Fibroblast of skin of right quadriceps (primary cell): ENCODE measurements around the gene VSIG10.
A peak's percentile ranks its signal among the peaks of the same experiment; 100 is the strongest.

Experiments used
- DNase-seq: peaks from one replicate; pipeline ENCODE4 v3.0.0-alpha.2; 2013

Gene VSIG10

DNA sequence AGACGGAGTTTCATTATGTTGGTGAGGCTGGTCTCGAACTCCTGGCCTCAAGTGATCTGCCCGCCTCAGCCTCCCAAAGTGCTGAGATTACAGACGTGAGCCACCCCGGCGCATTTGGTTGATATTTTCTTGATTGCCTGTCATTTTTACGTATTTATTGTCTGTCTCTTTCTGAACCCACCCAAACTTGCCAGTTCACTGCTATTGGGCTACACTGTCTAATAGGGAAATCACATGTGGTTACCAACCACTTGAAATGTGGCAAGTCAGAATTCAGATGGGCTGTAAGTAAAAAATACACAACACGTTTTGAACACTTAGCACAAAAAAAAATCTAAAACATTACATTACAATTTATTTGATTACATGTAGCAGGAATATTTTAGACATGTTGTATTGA lies 44.9 kb downstream of the VSIG10 start:
- DNase-seq = no peak

DNA sequence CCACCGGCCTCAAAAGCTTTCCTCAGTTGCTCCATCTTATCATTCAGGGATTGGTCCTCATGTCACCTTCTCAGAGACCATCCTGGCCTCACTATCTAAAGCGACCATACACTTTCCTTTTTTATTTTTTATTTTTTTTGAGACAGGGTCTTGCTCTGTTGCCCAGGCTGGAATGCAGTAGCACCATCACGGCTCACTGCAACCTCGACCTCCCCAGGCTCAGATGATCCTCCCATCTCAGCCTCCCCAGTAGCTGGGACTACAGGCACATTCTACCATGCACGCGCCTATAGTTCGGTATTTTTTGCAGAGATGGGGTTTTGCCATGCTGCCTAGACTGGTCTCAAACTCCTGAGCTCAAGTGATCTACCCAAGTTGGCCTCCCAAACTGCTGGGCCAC lies 45.6 kb downstream of the VSIG10 start:
- DNase-seq = no peak

DNA sequence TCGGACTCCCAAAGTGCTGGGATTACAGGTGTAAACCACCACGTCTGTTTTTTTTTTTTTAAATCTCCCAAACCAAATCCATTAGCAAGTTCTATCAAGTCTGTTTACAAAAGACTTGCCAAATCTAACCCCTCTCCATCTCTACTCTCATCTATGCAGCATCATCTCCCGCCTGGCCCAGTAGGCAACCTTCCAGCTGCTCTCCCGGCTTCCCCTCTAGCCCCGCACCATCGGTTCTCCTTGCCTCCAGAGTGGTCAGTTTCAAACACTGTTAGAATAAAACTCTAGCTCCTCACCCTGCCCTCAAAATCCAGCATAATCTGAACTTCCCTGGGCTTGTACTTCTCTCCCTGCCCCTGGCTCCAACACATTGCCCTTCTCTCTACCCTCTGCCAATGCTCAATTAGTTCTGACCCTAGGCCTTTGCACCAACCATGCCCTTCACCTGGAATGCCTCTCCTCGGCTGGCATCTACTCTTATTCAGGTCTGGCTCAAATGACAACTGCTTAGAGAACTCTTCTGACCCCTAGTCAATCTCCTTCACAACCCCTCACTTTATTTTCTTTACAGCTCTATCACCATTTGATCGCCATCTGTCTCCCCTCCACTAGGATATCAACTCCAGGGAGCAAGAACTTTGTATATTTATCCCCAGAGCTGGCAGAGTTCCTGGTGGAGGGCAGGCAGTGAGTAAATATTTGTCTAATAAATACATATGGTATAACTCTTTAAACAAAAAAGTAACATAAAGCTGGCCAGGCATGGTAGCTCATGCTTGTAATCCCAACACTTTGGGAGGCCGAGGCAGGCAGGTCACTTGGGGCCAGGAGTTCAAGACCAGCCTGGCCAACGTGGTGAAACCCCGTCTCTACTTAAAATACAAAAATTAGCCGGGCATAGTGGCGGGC lies 47.7 kb downstream of the VSIG10 start:
- DNase-seq = no peak

DNA sequence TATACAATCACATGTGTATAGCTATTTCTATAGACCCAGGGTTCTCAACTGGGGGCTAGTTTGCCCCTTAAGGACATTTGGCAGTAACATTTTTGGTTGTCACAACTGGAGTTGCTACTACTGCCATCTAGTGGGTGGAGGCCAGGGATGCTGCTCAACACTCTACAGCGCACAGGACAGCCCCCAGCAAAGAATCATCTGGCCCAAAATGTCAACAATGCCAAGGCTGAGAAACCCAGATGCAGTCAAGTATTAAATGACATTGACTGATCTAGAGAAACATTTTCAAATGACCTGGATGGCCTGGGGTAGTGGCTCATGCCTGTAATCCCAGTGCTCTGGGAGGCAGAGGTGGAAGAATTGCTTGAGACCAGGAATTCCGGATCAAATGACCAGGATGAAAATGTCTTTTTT lies 48.7 kb downstream of the VSIG10 start:
- DNase-seq = peak; percentile 33

DNA sequence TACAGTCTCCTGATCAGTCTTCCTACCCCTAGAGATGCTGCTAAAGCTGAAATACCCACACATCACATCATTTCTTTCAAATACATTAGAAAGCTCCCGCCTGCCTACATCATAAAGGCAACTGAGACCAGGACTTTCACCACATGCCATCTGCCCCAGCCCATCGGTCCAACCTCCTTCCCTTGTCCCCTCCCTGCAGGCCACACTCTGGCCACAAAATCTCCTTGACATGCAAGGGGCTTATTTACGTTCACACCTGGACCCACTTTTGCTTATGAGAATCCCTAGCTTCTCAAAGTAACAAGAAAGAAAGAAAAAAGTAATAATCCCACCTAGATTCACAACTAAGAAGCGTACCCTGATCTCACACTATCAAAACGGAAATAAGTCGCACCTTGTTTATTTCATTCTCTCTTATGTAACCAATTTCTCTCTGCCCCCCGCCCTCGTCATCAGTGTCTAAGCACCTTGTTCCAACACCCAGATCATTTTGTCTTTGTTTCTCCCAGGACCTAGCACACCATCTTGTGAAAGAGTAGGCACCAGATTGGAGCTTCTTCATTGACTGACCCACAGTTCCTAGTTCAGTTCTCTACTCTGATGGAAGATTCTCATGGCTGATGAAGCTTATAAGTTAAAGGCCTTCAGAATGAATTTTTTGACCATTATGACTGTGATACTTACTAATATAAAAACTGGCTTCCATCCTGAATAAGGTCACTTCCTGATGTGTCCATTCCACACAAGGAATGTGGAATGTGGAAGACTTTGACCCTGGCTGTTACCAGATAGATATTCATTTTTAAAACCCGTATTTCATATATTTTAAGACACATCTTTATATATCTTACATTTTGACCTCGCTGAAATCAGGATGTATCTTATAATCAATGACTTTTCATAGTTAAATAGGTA lies 50.5 kb downstream of the VSIG10 start:
- no peak for DNase-seq

DNA sequence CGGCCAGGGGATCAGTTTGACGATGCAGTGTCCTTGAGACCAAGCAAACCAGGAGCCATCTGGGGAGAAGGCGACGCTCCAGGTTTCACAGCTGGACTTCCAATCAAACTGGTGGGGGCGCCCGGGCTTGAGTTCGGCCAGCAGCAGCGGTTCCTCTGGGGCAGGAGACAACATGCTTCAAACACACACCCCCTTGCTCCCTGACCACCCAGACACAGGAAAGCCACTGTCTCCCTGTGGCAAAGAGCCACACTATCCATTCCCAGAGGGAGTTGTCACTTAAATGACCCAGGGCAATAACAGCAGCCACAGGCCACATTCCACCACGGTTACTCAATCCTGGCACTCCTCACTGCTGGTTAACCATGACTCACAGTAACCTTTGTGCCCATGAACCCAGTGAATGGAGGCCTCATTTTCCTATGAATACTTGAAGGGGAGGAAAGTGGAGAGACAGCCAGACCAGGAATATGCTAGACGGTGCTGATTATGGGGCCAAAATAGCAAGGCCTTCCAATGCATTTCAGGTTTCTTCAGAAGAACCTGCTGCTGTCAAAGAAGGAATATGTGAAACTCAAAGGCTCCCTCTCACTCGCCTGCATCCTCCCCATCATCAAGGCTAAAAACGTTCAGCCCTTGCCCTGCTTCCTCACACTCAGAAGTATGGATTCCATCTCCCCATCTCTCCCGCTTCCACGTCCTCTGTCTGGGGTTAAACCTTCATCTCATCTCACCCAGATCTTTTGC lies 51.3 kb downstream of the VSIG10 start:
- peak; percentile 92 for DNase-seq

DNA sequence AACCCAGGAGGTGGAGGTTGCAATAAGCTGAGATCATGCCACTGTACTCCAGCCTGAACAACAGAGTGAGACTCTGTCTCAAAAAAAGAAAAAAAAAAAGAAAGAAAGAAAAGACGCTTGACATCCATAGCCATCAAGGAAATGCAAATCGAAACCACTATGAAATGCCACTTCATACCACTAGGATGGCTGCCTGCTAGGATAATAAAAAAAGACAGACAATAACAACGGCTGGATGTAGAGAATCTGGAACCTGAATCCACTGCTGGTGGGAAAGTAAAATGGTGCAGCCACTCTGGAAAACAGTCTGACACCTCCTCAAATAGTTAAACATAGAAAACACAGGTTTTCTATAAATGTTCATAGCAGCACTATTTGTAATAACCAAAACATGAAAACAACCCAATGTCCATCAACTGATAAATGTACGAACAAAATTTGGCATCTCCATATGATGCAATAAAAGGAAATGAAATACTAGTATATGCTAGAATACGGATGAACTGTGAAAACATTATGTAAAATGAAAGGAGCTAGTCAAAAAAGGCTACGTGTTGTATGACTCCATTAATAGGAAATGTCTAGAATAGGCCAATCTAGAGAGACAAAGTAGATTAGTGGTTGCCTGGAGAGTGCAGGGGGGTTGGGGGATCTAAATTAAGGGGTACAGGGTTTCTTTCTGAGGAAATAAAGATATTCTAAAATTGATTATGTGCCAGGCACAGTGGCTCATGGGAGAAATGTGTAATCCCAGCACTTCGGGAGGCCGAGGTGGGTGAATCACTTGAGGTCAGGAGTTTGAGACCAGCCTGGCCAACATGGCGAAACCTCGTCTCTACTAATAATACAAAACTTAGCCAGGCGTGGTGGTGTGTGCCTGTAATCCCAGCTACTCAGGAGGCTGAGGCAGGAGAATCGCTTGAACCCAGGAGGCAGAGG lies 52.6 kb downstream of the VSIG10 start:
- DNase-seq = no peak

DNA sequence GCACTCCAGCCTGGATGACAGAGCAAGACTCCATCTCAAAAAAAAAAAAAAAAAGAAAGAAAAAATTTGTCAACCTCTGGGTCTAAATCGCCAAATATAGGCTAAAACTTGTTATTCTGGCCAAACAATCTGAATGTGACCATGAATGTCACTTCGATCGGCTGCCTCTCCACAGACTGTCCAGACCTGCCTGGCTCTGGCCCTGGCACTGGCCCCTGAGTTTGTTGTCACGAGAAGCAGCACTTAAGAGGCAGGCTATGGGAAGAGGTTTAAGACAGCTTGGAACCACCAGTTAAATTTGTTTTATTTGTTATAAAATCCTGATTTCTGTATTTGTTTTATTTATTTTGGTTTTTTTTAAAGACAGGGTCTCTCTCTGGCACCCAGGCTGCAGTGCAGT lies 57.4 kb downstream of the VSIG10 start:
- DNase-seq = no peak

DNA sequence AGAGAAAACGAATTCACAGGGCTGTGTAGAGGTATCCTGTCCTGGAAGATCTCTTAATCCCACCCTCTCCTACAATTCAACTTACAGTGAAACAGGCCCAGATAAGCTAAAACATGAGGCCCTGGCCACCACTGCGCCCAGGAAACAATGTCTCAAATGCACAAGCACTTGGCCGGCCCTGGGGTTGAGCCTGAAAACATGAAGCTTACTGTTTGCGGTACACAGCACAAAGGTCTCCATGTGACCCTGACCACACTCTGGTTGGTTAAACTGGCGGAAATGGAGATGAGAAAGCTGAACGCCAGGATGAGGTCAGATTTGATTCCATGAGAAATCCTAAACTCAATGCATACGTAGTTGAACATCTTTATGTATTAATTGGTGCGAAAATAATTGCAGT lies 59.2 kb downstream of the VSIG10 start:
- DNase-seq = no peak

DNA sequence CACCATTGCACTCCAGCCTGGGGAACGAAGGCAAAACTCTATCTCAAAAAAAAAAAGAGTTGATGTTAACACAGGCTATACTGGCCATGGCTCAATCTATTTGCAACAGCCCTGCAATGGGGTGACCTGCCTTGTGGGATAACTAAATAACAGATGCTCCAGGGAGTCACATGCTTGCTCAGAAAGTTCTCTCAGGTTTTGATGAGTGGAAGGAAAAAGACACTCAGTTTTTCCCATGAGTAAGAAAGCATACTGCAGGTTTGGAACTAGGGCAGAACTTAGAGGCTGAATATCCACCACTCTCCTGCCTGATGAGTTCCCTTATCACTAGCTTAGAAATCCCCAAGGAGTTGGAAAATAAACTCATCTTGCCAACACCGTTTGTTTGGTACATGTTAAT lies 59.7 kb downstream of the VSIG10 start:
- DNase-seq = no peak

DNA sequence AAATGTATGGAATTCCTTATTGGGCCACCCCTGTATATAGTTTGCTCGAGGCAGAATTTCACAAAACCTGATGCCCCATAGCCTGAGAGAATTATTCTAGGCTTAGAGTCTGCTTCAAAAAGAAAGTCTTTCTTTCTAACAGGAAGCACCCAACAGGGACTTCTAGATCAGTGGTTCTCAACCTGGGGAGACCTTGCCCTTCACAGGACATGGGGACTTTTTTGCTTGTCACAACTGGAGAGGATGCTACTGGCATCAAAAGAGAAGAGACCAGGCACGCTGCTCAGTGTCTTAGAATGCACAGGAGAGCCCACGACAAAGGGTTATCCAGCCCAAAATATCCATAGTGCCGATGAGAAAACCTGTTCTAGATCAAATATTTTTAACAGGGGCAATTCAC lies 61.7 kb downstream of the VSIG10 start:
- no peak for DNase-seq

DNA sequence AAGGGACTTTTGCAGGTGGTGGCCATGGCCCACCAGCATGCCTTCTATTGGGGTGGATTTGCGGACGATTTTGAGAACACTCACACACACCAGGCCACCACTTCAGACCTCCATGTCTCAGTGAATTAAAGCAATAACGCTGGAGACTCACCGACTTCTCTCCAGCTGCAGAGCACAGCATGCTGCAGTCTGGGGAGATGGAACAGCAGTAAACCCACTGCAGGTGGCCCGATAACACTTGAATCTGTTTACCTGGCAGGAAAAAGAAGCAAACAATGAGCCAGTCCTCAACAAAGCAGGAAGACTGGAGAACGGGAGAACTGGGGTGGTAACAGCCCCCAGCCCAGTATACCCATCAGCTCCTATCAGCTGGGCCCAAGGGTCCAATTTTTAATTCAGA lies 65.7 kb downstream of the VSIG10 start:
- DNase-seq = no peak

DNA sequence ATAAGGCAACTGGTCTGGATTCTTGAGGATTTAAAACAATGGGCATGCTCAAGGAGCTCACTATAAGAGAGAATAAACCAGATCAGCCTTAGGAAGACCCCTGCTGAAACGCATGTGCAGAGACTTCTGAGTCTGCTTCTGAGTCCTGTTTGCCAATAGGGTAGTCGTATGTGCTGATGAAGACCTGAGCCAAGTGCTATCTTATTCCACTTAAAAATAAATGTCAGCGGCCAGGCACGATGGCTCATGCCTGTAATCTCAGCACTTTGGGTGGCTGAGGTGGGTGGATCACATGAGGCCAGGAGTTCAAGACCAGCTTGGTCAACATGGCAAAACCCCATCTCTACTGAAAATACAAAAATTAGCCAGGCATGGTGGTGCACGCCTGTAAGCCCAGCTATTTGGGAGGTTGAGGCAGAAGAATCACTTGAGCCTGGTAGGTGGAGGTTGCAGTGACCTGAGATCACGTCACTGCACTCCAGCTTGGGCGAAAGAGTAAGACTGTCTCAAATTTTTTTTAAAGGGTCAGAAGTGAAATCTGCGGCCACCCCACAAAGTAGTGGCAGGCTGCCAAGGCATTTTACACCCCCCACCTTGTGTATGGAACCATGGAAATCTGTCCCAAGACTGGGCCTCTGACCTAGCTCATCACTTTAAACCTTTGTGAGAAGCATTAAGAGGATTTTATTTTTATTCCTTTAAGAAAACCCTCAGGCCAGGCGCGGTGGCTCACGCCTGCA lies 67.0 kb downstream of the VSIG10 start:
- no peak for DNase-seq

DNA sequence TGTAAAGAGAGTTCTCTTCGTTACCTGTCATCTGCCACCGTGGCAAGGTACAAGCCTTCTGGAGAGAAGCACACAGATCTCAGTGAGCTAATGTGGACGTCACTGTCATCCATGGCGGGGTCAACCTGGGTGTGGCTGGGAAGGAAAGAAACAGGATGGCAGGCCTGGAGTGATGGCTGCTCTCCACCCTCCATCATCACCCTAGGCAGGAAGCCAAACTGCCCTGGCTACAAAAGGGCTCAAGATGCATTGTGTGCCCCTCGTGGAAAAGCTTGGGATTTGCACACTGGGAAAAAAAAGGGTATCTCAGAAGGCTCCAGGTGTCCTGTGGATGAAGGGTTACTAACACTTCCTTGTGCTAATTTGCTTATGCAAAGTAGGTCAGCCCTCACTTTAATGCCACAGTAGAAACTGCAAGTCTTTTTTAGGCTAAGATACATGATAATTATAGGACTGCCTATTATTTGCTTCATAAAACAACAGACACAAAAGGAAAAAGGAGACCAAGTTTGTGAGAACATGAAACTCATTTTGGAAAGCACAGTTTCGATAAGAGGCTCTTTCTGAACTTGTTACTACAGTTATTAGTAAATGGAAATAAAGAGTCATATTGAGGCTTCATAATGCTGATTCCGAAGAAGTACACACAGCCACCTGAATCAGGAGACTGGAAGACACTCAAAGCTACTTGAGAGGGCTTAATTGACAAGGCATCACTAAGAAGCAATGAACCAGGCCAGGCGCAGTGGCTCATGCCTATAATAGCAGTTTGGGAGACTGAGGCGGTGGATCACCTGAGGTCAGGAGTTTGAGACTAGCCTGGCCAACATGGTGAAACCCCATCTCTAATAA lies 68.4 kb downstream of the VSIG10 start:
- peak; percentile 30 for DNase-seq

DNA sequence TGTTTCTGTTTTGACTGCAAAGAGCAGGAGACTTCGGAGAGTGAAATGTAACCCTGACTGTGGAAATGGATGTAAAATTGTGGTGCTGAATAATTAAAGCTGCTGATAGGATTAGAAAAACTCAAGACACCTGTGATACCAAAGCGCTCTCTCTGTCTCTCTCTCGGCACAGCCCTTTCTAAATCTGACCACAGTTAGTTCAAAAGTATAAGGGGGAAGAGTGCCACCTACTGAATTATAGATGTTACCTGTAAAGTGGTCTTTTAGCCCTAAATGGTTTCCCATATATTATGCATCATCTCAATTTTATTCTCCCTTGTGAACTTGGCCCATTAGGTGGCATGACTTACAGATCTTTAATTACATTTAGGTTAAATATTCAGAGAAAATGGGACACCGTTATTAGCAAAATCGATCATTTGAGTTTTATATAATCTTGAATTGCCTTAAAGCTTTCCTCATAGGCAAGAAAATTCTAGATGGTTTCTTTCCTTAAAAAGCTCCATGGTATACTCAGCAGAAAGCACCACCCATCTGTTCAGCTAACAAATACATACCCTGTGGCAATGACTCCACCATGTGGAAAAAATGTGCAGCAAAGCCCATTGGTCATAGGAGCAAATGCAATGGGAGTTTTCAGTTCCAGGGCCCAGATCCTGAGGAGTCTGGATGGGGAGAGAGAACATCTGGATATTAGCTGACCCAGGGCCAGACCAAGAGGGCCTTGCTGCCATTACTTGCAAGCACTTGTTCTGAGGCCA lies 69.2 kb downstream of the VSIG10 start:
- peak; percentile 59 for DNase-seq

DNA sequence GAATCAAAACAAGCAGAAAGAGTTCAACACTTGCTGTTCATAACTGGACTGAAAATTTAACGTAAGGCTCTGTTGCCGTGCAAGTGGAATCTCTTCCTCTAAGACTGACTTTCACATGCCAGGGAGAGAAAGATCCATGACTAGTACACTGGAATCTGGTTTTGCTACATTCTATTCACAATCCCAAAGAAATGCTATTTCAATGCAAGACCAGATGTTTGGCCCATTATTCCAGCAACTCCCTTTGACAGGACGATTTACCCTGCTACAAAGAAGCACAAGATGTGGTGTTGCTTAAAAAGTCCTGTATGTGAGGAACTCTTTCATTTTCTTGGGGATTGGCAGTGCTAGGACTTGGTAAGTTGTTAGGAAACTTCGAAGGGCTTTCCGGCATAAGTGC lies 69.9 kb downstream of the VSIG10 start:
- no peak for DNase-seq

DNA sequence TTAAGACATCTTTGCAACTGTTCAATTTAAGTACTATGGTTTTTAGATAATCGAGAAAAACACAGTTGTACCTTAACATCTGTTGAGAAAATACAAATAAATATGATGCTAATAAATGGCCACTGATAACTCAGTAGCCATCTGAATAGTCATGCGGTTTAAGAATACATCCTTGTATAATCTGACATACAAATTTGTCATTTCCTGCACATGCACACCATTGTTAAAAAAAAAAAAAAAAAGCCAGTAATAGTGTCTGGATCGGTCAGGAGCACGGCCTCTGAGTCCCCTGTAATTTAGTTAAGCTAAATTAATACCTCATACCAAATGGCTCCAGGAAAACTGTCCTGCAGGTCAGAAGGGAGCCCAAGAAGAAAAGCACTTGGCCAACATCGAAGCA lies 70.5 kb downstream of the VSIG10 start:
- no peak for DNase-seq

DNA sequence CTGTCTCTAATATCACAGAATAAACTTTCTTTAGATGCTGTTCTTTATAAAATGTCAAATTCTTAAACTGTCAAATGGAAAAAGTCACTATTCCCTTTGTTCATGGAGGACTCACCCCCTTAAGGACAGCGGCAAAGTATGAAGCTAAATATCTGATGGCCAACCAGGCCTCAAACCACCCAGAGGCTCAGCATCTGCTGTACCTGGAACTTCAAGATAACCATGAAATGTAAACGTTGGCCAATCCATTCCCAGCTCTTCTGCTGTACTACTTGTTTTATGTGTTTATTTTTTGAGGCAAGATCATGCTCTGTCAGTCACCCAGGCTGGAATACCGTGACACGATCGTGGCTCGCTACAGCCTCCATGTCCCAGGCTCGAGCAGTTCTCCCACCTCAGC lies 71.6 kb downstream of the VSIG10 start:
- no peak for DNase-seq

DNA sequence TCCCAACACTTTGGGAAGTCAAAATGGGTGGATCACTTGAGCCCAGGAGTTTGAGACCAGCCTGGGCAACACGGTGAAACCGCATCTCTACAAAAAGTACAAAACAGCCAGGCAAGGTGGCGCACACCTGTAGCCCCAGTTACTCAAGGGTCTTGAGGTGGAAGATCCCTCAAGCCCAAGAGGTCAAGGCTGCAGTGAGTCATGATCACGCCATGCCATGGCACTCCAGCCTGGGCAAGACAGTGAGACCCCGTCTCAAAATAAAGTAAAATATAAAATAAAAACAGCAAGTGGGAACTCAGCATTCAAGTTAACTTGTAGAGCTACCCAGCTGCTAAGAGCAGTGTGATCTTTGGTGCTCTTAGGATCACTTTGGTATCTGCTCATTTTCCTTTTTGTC lies 74.6 kb downstream of the VSIG10 start:
- no peak for DNase-seq

DNA sequence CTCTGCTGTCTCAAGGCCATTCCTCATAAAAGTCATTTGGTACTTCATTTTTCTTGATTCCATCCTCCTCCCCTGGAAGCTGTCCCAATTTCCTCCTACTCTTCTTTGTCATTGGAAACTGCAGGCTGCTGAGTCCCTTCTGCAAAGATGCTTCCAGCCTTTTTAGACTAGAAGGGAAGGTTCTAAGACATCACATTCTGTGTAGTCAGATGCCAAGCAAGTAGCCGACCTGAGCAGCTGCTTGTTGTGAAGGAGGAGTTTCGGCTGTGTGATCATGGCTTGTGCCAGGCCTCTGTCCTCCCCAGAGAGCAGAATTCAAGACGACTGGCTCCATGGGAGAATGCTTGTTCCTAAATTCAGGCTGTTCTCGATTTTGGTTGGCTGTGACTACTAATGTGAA lies 78.6 kb downstream of the VSIG10 start:
- DNase-seq = no peak
